GM18526 (cell line): ENCODE measurements around the gene TMEM8B.

Source experiments
- POLR2A ChIP-seq: IDR thresholded peaks from 3 replicates; pipeline ENCODE4 v1.6.1; 2011; ENCODE audit not compliant: insufficient read length; ENCODE audit errors: extremely low read depth

TMEM8B gene

DNA sequence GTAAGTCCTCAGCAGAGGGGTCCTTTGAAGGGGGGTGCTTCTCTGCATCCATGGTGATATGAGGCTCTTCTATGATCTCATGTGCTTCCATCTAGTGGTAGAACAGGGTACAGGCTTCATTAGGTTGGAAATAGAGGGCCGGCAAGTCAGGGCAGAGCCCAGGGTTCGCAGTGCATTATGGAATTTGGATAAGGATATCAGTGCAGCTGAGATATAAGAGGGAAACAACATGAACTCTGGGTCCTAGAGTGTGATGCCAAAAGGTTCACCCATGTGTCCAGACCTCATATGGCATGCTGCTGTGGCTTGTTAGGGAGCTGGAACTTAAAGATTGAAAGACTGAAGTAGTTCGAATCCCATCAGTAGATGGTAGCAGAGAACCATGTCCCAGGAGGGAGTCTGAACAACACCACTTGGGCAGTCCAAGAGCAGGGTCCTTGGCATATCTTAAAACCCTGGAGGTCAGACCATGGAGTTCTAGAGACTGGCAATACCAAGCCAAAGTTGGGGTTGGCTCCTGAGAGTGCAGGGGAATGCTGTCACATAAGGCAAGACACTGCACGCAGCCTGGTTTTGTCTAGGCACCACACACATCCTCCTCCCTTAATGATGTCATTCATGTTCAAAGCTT lies 2.8 kb upstream of the TMEM8B start:
- TF ChIP-seq POLR2A, result no peak

DNA sequence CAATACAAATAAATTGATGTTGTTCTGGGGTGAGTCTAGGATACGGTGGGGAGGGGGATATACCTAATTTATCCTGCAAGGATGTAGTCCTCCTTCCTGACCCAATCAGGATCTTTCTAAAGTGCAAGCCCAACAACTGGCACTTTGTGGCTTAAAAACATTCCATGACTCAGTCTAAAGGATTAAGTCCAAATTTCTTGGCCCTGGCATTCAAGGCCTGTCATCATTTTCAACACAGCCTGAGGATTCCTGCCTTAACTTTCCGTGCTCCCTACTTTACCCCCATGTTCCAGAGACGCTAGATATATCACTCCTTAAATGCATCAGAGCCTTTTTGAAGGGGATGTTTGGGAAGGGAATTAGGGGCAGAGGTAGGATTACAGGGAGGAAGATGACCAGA lies 1.5 kb upstream of the TMEM8B start:
- no peak for TF ChIP-seq POLR2A

DNA sequence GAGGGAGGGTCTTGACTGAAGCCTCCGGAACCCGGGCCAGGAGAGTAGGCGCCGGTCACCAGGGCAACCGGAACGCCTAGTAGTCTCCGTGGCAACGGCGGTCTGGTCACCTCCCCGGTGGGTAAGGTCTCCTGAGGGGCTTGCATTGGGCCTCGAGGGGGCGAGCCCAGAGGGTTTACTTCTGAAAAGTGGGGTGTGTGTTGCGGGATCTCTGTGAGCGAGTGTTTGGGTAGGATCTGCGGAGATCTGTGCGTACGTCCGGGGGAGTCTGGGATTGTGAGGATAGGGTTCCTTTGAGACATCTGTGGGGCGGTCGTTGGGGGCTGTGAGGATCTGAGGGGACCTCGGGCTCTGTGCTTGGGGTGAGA lies 328 bp upstream of the TMEM8B start, which contains the start of gene FAM221B:
FAM221B (minus strand) TSS at position 17 of the 368 bp plus-strand sequence. CDS start 2,571 bp downstream, outside the sequence.
- no peak for TF ChIP-seq POLR2A

DNA sequence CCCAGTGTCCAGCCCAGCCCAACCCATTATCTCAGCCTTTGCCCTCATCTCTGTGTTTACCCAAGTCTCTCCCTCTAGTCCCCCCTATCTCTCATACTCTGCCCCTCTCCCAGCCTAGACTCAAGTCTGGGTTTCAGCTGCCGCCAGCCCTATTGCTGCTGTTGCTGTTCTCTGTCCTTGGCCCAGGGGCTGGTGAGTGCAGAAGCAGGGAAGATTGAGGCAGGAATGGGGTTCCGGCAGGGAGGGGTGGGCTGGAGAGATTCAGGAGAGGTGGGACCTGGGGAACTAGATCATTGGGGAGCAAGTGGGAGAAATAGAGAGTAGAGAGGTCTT lies 702 bp downstream of the TMEM8B start:
- no peak for TF ChIP-seq POLR2A

DNA sequence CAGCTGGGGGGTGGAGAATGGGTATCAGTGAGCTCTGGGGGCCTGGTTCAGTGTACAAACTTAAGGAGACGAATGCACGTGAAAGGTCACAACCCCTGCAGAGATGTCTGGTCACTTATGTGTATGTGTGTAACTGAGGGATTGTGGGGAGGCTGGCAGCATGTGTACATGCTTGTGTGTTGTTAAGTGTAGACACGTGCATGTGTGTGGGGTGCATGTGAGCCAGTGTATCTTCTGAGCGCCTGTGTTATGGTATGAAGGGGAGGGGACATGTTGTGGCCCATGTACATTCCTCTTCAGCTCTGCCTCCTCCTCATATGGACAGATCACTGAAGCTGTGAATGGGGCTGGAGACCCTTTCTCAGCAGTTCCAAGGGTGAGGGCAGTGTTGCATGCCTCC lies 2.0 kb downstream of the TMEM8B start:
- TF ChIP-seq POLR2A, result no peak

DNA sequence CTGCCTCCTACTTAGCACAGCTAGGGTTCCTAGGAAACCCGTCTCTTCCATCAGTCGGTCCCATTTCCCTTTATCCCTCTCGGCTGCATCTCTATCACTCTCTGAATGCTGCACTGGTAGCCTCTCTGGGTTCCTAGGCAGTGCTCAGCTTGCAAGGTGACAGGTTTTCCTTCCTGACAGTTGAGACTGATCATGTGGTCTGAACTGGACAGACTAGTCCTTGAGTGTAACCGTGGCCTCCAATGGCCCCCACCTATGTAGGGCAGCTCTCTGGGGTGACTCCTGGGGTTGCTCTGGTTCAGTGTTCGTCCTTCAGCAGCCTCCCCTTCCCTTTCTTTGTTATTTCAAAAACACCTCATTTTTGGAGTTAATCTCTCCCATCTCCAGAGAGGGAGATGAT lies 3.8 kb downstream of the TMEM8B start:
- no peak for TF ChIP-seq POLR2A

DNA sequence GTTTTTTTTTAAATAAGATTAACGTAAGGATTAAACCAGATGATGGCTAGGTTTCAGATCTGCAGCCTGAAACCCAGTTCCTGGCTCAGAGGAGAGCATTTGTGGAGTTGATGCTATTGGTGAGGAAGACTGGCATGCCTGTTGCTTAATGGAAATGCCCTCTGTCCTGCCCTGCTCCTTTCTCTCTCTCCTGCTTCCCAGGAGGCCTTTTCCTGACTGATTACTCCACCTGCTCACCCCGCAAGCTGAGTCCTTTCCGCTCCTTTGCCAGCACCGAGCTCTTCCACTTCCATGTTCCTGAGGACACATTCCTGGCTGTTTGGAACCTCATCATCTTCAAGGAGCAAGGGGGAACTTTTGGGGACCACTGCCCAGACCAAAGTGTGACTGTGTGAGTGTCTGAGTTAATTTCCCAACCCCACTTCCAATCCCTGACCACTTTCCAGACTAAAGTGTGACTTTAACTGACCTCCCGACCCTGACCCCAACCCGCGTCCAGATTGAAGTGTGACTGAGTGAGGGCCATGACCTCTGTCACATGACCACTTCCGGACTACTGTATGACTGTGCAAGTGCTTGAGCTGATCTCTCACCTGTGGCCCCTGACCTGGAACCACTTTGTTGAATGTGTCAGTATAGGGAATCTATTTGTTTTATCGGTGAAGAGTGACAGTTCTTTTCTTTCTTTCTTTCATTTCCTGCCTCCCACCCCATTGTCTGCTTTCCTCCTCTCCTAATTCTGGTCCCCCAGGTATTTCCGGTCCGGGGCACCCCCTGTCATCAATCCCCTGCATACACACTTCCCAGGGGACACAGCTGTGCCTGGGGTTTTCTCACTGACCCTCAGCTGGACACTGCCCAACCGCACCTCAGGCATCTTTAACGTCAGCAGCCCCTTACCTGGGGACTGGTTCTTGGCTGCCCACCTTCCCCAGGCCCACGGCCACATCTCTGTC lies 5.5 kb downstream of the TMEM8B start:
- TF ChIP-seq POLR2A, result no peak

DNA sequence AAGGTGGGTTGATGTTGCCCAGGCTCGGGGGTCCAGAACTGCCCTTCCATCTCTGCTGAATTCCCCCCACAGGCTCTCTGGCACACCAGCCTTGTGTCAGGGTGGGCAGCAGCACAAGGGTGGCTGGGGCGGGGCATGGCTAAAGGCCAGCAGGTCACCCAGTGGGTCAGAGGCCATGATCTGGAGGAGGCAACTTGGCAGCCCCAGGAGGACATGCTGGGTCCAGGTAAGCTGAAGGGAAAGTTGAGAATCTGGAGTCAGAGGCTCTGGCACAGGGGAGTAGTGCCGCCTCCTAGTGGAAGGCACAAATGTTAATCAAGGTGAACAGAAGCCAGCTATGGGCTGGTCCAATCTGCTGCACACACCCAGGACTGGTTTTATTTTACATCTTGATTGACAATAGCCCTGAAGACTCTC lies 6.2 kb downstream of the TMEM8B start:
- TF ChIP-seq POLR2A, result no peak

DNA sequence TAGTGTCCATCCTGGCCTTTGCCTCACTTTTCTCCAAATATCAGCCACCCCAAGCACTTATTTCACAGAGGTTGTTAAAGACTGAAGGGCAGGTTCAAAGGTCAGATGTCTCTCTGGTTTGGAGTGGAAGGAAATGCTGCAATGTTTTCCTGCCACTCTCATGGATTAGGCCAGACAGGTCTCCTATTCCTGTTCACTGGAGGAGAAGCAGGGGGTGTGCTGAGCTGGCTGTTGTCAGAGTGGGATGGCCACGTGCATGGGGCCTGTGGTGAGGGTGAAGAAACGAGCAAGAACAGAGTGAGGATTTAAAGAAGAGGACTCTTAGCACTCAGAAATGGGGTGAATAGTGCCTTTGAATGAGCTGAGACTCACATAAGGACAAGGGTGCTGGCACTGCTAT lies 6.7 kb downstream of the TMEM8B start:
- no peak for TF ChIP-seq POLR2A

DNA sequence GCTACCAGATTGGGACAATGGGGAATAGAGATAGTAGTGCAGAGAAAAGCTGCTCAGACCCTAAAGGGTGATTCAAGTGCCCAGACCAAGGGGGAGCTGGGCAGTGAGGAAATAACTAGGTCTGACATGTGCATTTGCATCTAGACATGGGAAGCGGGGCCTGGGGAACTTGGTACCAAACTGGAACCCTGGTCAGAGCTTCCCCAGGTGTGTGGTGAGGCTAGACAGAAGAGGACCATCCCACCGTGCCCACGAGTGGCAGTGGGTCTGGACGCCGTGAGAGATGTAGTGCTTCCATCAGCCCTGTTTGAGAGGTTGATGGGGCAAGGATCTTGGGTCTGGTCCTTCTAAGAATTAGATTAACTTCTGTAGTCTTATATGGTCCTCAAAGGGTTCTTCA lies 7.6 kb downstream of the TMEM8B start:
- TF ChIP-seq POLR2A, result no peak

DNA sequence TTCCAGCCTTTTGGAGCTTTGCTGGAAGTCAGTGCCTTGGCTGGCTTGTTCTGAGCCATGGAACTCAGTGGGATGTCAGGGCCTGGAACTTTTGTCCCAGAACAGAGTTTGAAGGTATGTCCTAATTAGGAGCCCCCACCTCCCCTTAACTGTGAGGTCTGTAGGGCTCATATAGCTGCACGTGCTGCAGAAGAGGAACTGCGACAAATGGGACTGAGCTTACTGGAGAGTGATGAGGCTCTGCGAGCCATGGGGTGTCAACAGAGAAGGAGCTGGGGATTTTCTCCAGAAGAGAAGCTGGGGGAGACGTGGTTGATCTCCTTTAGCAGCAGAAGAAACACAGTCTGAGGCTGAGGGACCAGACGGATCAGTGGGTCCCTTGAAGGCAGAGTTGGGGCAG lies 10.9 kb downstream of the TMEM8B start:
- no peak for TF ChIP-seq POLR2A

DNA sequence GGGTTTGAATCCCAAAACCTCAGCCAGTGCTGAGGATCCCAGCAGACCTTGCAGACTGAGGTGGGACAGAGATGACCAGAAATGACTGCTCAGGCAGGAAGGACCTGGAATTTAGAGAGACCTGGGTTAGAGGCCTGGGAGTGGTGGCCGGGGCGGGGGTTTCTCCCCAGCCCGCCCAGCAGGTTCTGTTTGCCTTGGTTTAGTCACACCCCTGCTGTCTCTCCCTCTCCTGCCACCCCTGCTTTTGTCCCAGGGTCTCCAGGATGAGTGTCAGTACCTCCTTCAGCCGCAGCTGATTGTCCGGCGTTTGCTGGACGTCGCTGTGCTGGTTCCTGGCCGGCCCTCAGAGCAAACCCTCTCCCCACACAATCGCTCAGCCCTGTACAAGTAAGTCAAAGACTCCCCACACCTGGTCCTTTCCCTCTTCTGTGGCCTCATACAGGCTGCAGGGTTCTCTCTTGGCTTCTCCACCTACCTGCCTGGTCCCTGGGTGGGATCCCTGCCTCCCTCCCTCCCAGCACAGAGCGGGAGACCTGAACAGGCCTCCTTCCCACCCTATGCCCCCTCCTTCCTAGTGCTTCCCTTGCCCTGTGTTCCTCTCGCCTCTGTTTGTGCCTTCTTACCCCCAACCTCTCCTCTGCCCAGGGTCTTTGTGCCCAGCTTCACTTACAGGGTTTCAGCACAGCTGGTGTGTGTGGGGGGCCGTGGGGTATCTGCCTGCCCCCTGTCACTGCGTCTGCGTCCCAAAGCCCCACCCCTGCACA lies 12.0 kb downstream of the TMEM8B start:
- no peak for TF ChIP-seq POLR2A

DNA sequence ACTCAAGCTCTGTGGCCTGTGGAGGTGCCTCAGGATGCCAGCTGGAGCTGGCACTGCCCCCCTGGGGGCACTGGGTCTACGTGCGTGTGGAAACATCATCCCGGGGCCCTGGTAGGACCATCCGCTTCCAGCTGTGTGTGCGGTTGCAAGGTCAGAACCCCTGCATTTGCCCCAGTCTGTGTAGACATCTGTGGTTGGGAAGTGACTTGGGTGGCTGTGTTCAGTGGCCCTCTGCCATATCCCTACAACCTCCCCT lies 12.5 kb downstream of the TMEM8B start:
- no peak for TF ChIP-seq POLR2A

DNA sequence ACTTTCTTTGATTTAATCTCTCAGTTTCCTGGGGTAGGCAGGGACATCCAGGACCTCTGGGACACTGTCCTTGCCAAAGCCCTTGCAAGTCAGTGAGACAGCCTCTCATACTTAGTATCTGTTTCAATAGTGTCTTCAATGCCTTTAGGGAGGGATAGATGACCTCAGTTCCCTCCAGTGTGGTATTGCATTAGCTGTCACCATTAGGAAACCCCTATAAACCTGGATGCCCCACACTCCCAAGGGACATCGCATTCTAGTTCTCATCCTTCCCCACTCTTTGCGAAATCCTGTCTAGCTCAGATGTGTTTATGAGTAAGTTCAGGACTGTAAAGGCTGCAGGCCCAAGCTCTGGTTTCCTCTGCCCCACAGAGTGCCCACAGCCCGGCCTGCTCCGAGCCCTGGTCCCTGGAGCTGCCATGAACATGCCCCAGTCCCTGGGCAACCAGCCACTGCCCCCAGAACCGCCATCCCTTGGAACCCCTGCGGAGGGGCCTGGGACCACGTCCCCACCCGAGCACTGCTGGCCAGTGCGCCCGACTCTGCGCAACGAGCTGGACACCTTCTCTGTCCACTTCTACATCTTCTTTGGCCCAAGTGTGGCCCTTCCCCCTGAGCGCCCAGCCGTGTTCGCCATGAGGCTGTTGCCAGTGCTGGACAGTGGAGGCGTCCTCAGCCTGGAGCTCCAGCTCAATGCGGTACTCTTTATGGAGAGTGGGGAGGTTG lies 13.2 kb downstream of the TMEM8B start:
- no peak for TF ChIP-seq POLR2A

DNA sequence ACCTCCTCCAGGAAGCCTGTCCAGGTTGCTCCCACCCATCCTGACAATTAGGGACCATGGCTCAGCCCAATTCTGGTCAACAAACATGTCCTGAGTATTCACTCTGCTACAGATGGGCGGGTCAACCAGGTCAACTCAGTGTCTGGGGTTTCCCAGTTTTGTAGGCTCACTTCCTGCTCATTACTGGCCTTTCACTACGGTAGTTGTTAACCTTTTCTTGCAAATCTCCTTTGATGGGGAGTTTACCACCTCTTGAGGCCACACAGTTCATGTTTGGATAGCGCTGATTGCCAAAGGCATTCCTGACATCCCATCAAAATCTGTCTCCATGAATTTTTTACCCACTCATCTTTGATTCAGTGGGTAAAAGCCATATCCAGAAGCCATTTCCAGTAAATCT lies 13.8 kb downstream of the TMEM8B start:
- TF ChIP-seq POLR2A, result no peak
